Effector memory CD4-positive, alpha-beta T cell (primary cell): ENCODE measurements around the gene SPCS1.
"Not testable (repeated sequence)": the region's sequence is repeated elsewhere in the genome, so short reads cannot be mapped to it uniquely, and the experiment has no call there.

Source experiments
- DNase-seq, 3 donors: peaks; one replicate each; pipeline ENCODE4 v3.0.0-alpha.2; 2020
- H3K27ac ChIP-seq: 2 replicates; pipeline ENCODE4 v1.7.0; 2013; ENCODE audit warnings: mild to moderate bottlenecking, low read length, moderate library complexity; ENCODE audit not compliant: insufficient read depth, poor library complexity, severe bottlenecking
- H3K27me3 ChIP-seq: replicated peaks from 2 replicates; pipeline ENCODE4 v1.7.0; 2013; ENCODE audit warnings: mild to moderate bottlenecking, low read length; ENCODE audit not compliant: insufficient read depth, control insufficient read depth, poor library complexity, severe bottlenecking
- H3K36me3 ChIP-seq: 2 replicates; pipeline ENCODE4 v1.7.0; 2013; ENCODE audit warnings: mild to moderate bottlenecking, low read length, moderate library complexity; ENCODE audit not compliant: control insufficient read depth, insufficient read depth
- H3K4me1 ChIP-seq: 2 replicates; pipeline ENCODE4 v1.7.0; 2013; ENCODE audit warnings: low read length, mild to moderate bottlenecking; ENCODE audit not compliant: control insufficient read depth, insufficient read depth, poor library complexity, severe bottlenecking
- H3K4me3 ChIP-seq: 2 replicates; pipeline ENCODE4 v1.7.0; 2013; ENCODE audit warnings: low read length, low read depth, mild to moderate bottlenecking; ENCODE audit not compliant: insufficient read depth, poor library complexity, severe bottlenecking
- H3K9me3 ChIP-seq: 2 replicates; pipeline ENCODE4 v1.7.0; 2013; ENCODE audit warnings: mild to moderate bottlenecking, low read length, moderate library complexity; ENCODE audit not compliant: control insufficient read depth
- total RNA-seq, 3 donors: gene quantifications; one replicate each; lab custom pipeline; 2026; lab: John Stamatoyannopoulos, UW

The SPCS1 gene
- 41.3 to 55.7 (median 44.5) reads per million in 3 donors for total RNA-seq

DNA sequence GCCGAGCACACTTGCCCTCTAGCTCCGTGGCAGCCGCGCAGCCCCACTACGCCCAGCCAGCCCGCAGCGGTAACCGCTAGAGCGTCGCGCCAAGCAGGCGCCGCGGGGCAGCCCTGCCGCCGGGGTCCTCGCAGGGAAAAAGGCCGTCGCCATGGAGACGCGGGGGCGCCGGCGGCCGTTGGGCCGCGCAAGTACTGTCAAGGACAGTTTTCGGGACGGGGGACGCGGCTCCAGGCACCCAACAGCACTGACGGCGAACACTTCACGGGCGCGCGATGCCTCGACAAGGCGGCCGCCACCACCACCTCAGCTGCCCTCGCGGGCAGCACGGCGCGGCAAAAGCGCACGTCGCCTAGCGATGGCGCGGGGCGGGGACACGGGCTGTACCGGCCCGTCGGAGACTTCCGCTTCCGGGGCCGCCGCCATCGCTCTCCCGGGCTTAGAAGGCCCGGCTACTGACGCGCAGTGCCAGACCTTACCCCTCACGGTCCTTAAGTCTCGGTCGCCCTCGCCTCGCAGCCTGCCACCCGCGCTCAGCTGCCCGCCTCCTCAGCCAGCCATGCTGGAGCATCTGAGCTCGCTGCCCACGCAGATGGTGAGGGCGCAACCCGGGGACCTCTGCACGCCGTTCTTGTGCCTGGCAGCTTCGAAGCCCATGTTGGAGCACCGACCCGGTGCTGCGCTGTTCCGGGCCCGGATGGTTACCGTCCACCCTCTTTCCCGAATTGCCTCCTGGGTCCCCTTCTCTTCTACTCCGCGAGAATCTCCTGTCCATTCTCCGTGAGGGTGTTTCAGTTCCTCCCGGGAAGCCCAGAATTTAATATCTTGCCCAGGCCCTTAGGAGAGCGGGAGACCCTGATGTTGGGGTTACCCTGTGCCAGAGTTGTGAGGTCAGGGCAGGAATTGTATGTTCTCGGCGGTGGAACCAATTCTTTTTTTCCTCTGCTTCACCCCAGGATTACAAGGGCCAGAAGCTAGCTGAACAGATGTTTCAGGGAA, at the start of gene SPCS1, which contains the start of gene GLT8D1:
TSS of gene SPCS1 (plus strand) at position 419 of the 999 bp plus-strand sequence. CDS start at position 560, 141 bp downstream.
TSS of gene GLT8D1 (minus strand) at position 104 of the 999 bp plus-strand sequence. CDS start 5,331 bp downstream, outside the sequence.
- Histone ChIP-seq H3K27me3 (no peaks in the 10 kb centered on the region), H3K9me3 (no peaks in the 10 kb centered on the region), H3K27ac (peak within 1 kb of the TSS; percentile 92), H3K4me3 (peak within 1 kb of the TSS; percentile 90), H3K4me1 (peaks cover 20% of the 10 kb centered on the region), H3K36me3 (peaks cover 10% of the 10 kb centered on the region)
- DNase-seq, result peak; percentile 73 to 80 (median 79)

GRCh38 chr3:52660046-52660445, 45.9 kb upstream of the SPCS1 start:
- no peaks in the 10 kb centered on the region for H3K9me3 ChIP-seq
- H3K36me3 ChIP-seq, result peaks cover 63% of the 10 kb centered on the region
- H3K4me3 ChIP-seq, result no peak overlapping the region
- DNase-seq, result no peak
- no peak overlapping the region for H3K27ac ChIP-seq
- H3K4me1 ChIP-seq, result no peaks in the 10 kb centered on the region
- H3K27me3 ChIP-seq, result no peaks in the 10 kb centered on the region

- Histone ChIP-seq H3K36me3 (peaks cover 51% of the 10 kb centered on the region), H3K27me3 (no peaks in the 10 kb centered on the region), H3K27ac (no peak overlapping the region), H3K4me3 (no peak overlapping the region), H3K4me1 (no peaks in the 10 kb centered on the region), H3K9me3 (no peaks in the 10 kb centered on the region)
- no peak for DNase-seq
Observed at GRCh38 chr3:52663098-52663497, 42.8 kb upstream of the SPCS1 start.

- H3K27me3 ChIP-seq, result no peaks in the 10 kb centered on the region
- no peak overlapping the region for H3K4me3 ChIP-seq
- peaks cover 7% of the 10 kb centered on the region for H3K4me1 ChIP-seq
- DNase-seq, result peak; percentile 11 to 21 (median 20)
- H3K36me3 ChIP-seq, result peaks cover 34% of the 10 kb centered on the region
- no peaks in the 10 kb centered on the region for H3K9me3 ChIP-seq
- H3K27ac ChIP-seq, result peak overlapping the region; percentile 18
Observed at GRCh38 chr3:52670621-52671521, 35.0 kb upstream of the SPCS1 start.

- H3K9me3 ChIP-seq, result no peaks in the 10 kb centered on the region
- no peak overlapping the region for H3K4me3 ChIP-seq
- no peak for DNase-seq
- H3K27me3 ChIP-seq, result no peaks in the 10 kb centered on the region
- peaks cover 7% of the 10 kb centered on the region for H3K4me1 ChIP-seq
- no peak overlapping the region for H3K27ac ChIP-seq
- peaks cover 39% of the 10 kb centered on the region for H3K36me3 ChIP-seq
Observed at GRCh38 chr3:52671676-52672075, 34.2 kb upstream of the SPCS1 start.

GRCh38 chr3:52676201-52676600, 29.7 kb upstream of the SPCS1 start:
- not testable (repeated sequence) for H3K27ac ChIP-seq, H3K9me3 ChIP-seq, H3K4me3 ChIP-seq, H3K4me1 ChIP-seq, DNase-seq, H3K27me3 ChIP-seq
- peaks cover 50% of the 10 kb centered on the region for H3K36me3 ChIP-seq

DNA sequence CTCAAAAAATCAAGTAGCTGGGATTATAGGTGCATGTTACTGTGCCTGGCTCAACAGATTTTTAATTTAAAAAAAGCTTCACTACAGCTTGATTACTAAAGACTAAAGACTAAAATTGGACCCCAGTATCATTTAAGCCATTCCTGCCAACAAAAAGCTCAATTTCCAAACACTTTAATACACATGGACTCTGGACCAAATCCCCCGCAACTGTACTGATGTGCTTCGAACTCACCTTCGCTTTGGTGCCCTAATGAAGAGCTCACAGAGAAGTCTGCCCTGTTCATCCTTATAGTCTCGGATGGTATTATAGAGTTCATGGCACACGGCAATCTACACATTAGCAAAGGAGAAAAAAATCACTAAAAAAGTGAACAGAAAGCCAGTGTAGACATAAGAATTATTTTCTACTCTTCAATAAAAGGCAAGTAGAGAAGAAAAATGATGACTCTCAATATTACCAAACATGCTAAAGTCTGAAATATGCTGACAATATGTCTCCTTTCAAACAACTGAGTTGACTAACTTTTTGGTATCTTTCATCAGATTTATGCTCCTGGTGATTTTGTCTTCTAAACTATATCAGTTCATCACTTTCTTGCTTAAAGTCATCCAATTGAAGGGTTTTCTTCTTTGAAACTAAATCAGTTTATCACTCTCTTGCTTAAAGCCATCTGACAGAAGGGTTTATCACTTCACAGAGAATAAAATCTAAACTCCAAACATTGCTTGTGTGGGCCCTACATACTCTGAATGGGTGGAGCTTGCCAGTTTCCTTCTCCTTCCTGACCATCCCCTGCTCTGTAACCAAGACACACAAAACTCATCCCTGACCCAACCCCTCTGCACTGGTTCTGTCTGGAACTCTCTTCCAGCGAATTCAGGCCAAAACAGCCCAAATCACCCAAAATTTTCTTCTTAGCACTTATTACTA, 27.4 kb upstream of the SPCS1 start:
- DNase-seq, result no peak
- no peaks in the 10 kb centered on the region for H3K27me3 ChIP-seq
- no peaks in the 10 kb centered on the region for H3K4me1 ChIP-seq
- H3K9me3 ChIP-seq, result no peaks in the 10 kb centered on the region
- peaks cover 48% of the 10 kb centered on the region for H3K36me3 ChIP-seq
- H3K4me3 ChIP-seq, result no peak overlapping the region
- H3K27ac ChIP-seq, result no peak overlapping the region

DNA sequence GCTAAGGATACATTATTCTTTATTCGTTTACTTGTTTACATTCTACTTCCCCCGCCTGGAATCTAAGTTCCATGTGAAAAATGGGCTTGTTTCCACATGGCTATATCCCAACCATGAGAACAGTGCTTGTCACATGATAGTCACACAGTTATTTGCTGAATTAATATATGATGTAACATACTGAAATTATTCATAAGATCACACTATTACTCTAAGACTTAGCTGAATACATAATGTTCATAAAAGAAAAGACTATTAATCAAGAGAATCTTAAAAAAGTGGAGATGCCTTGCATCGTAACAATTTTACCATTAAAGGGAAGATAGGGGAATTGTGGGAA, 26.7 kb upstream of the SPCS1 start:
- DNase-seq, result no peak
- no peaks in the 10 kb centered on the region for H3K27me3 ChIP-seq
- H3K9me3 ChIP-seq, result no peaks in the 10 kb centered on the region
- no peaks in the 10 kb centered on the region for H3K4me1 ChIP-seq
- no peak overlapping the region for H3K4me3 ChIP-seq
- H3K27ac ChIP-seq, result no peak overlapping the region
- peaks cover 48% of the 10 kb centered on the region for H3K36me3 ChIP-seq

DNA sequence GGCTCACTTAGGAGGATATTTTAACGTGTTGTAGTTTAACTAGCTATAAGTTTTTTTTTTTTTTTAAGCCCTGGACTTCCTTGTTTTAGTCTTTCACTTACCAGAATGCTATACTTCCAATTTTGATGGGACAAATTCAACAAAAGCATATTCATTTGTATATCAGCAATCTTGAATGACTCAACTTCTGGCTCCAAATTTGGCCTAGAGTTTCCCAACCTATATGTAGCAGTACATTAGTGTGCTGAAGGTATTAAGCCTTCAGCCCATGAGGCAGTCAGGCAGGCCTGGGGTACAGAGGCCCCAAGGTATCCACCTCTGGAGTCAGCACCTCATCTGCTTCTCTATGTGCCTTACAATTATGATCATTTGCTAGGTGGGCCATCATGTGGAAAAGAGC, 26.1 kb upstream of the SPCS1 start:
- no peak for DNase-seq
- H3K36me3 ChIP-seq, result peaks cover 48% of the 10 kb centered on the region
- no peak overlapping the region for H3K27ac ChIP-seq
- no peaks in the 10 kb centered on the region for H3K4me1 ChIP-seq
- no peaks in the 10 kb centered on the region for H3K27me3 ChIP-seq
- no peaks in the 10 kb centered on the region for H3K9me3 ChIP-seq
- H3K4me3 ChIP-seq, result no peak overlapping the region
